PC-9 (cell line): ENCODE measurements around the gene PCYT2.

Experiments
- CTCF ChIP-seq: fragments of 200-600 bp; sonication (generic); conservative IDR thresholded peaks from 2 replicates; pipeline ENCODE4 v1.6.1; 2017; ENCODE audit warnings: mixed run types, antibody characterized with exemption, mild to moderate bottlenecking, moderate library complexity
- EZH2 ChIP-seq: fragments of 200-600 bp; sonication (generic); IDR thresholded peaks from 2 replicates; pipeline ENCODE4 v1.8.0; 2017; ENCODE audit warnings: antibody characterized with exemption, low read depth

GRCh38 chr17:81891303-81891552 lies 20.0 kb downstream of the PCYT2 start:
- TF ChIP-seq CTCF (no peak), EZH2 (no peak)
